Measurements from ENCODE around the gene DNAH14. TPM values are rescaled to one million over a fixed set of nuclear protein-coding genes. Genes with fewer than 3 reads are reported as not detected.

The DNAH14 gene
- total and polyA plus RNA-seq, 10 of the 15 experiments (the other 5 are each of a cell fraction or from before 2014, with no cell fraction given) = 2.0 to 7.9 (median 4.8) TPM

DNA sequence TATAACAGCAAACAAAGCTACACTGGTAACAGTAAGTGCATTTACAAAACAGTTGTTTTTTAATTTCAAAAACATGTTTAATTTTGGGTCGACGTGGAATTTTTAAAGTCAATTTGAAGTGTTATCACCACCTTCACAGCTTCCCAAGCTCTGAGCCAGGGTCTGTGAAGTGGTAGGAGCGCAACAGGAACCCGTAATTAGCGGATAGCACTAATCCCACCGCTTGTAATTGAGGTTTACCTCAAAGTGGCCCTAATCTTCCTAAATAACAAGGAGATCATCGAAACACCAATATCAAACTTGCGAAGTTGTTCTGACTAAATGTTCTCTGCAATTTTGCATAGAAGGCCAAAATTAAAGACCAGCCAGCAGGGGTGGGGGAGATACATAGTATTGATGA lies 479.6 kb downstream of the DNAH14 start (continued):
- TF ChIP-seq, protein P1, sequence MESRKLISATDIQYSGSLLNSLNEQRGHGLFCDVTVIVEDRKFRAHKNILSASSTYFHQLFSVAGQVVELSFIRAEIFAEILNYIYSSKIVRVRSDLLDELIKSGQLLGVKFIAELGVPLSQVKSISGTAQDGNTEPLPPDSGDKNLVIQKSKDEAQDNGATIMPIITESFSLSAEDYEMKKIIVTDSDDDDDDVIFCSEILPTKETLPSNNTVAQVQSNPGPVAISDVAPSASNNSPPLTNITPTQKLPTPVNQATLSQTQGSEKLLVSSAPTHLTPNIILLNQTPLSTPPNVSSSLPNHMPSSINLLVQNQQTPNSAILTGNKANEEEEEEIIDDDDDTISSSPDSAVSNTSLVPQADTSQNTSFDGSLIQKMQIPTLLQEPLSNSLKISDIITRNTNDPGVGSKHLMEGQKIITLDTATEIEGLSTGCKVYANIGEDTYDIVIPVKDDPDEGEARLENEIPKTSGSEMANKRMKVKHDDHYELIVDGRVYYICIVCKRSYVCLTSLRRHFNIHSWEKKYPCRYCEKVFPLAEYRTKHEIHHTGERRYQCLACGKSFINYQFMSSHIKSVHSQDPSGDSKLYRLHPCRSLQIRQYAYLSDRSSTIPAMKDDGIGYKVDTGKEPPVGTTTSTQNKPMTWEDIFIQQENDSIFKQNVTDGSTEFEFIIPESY (IDR thresholded peaks at IDR 0.05) = no peak
- TF ChIP-seq ZSCAN29 (IDR thresholded peaks at IDR 0.05) = no peak
- no peak for TF ChIP-seq SMAD5 (IDR thresholded peaks at IDR 0.05; ENCODE audit: low read depth)
- TF ChIP-seq, protein P2, sequence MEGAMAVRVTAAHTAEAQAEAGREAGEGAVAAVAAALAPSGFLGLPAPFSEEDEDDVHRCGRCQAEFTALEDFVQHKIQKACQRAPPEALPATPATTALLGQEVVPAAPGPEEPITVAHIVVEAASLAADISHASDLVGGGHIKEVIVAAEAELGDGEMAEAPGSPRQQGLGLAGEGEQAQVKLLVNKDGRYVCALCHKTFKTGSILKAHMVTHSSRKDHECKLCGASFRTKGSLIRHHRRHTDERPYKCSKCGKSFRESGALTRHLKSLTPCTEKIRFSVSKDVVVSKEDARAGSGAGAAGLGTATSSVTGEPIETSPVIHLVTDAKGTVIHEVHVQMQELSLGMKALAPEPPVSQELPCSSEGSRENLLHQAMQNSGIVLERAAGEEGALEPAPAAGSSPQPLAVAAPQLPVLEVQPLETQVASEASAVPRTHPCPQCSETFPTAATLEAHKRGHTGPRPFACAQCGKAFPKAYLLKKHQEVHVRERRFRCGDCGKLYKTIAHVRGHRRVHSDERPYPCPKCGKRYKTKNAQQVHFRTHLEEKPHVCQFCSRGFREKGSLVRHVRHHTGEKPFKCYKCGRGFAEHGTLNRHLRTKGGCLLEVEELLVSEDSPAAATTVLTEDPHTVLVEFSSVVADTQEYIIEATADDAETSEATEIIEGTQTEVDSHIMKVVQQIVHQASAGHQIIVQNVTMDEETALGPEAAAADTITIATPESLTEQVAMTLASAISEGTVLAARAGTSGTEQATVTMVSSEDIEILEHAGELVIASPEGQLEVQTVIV (IDR thresholded peaks at IDR 0.05; ENCODE audit: borderline replicate concordance, partially characterized antibody) = no peak
- TF ChIP-seq ZBED1 (IDR thresholded peaks at IDR 0.05; ENCODE audit: borderline replicate concordance) = no peak
- no peak for TF ChIP-seq BRCA1 (IDR thresholded peaks at IDR 0.05; ENCODE audit: low read depth, low read length)

DNA sequence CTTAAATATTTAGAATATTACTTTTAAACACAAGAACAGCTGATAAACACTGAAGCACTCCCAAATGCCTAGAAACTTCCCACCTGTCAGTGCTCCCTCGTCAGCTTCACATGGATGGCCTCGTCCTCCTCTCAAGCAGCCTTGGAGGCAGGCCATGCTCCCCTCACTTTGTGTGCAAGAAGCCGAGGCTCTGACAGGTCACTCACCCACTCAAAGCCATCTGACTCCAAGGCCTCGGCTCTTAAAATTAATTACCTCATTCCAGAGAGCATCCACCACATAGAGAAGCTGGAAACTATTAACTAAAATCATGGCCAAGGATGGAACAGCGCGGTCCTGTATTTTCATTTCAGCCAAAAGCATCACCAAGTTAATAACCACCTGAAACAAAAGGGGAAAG lies 480.6 kb downstream of the DNAH14 start:
- H3K27ac ChIP-seq (ENCODE audit: control insufficient read depth, insufficient read depth) = no peak overlapping the region
- in situ Hi-C loops (cut with MboI) (no loop called here), intact Hi-C loops (cut with micrococcal nuclease; ENCODE audit: unreplicated experiment) (no loop called here)
- no TSS peak for BruUV-seq (replicated peaks)
- H3K36me3 ChIP-seq (ENCODE audit: control insufficient read depth in 2 of 2, insufficient read depth in 2 of 2, low read length in 1 of 2) = peaks cover 22 to 42% of the 10 kb centered on the region in 2 experiments
- ATAC-seq (no peak), FAIRE-seq (no peak), DNase-seq (ENCODE audit: low read depth, low spot score) (no peak)
- H3K4me2 ChIP-seq (ENCODE audit: control insufficient read depth, insufficient read depth) = no peak overlapping the region
- no peak overlapping the region for H2AFZ ChIP-seq (ENCODE audit: control insufficient read depth, low read depth, low read length)
- ChIA-PET SMC1A (ENCODE audit: uncharacterized antibody, unreplicated experiment) (interaction anchor here (1.2 kb wide), 1 partner anchor 8 kb away, joined by 3 read pairs; no protein-coding TSS in a partner anchor), CTCF (interaction anchor here (1.8 kb wide), 1 partner anchor 15 kb away, joined by 4 read pairs; no protein-coding TSS in a partner anchor), RAD21 (ENCODE audit: unreplicated experiment) (no interaction called here), POLR2A (interaction anchor here (1.5 kb wide), 1 partner anchor 13 kb away, joined by 3 read pairs; no protein-coding TSS in a partner anchor)
- H3K9me3 ChIP-seq (replicated peaks; ENCODE audit: control insufficient read depth, insufficient read depth, low read length) = no peaks in the 10 kb centered on the region
- no peaks in the 10 kb centered on the region for H3K27me3 ChIP-seq (replicated peaks in 1 of 2; ENCODE audit: control insufficient read depth in 2 of 2, insufficient read depth in 2 of 2, low read length in 1 of 2)
- no peaks in the 10 kb centered on the region for H4K20me1 ChIP-seq (ENCODE audit: control insufficient read depth, insufficient read depth)
- H3K4me3 ChIP-seq = no peak overlapping the region
- 81% methylated on average over 6 of the region's 6 CpGs for WGBS (ENCODE audit: insufficient coverage, insufficient replicate concordance, low lambda C conversion rate, missing lambda C conversion rate)
- no peaks in the 10 kb centered on the region for H3K4me1 ChIP-seq (ENCODE audit: control insufficient read depth, insufficient read depth, low read length)
- H3K9ac ChIP-seq (ENCODE audit: control insufficient read depth, insufficient read depth, low read length) = no peak overlapping the region
- no peaks in the 10 kb centered on the region for H3K79me2 ChIP-seq (ENCODE audit: control insufficient read depth, insufficient read depth, low read length)
- TF ChIP-seq EP300 (IDR thresholded peaks at IDR 0.05; ENCODE audit: borderline replicate concordance in 1 of 2, control insufficient read depth in 1 of 2, low read depth in 2 of 2, low read length in 2 of 2) = no peak
- TF ChIP-seq NFYB (IDR thresholded peaks at IDR 0.05; ENCODE audit: insufficient read depth, low read depth, low read length) = no peak
- no peak for TF ChIP-seq SUZ12 (IDR thresholded peaks at IDR 0.05; ENCODE audit: unreplicated experiment)
- no peak for TF ChIP-seq SMAD1 (IDR thresholded peaks at IDR 0.05; ENCODE audit: low read depth, partially characterized antibody)

Measured in GM12878 (cell line).